Glomerular visceral epithelial cell (primary cell): ENCODE measurements around the gene TRAPPC2.

ENCODE experiments used
- DNase-seq: peaks from one replicate; pipeline ENCODE4 v3.0.0-alpha.2; 2016; ENCODE audit errors: extremely low spot score

Gene TRAPPC2

DNA sequence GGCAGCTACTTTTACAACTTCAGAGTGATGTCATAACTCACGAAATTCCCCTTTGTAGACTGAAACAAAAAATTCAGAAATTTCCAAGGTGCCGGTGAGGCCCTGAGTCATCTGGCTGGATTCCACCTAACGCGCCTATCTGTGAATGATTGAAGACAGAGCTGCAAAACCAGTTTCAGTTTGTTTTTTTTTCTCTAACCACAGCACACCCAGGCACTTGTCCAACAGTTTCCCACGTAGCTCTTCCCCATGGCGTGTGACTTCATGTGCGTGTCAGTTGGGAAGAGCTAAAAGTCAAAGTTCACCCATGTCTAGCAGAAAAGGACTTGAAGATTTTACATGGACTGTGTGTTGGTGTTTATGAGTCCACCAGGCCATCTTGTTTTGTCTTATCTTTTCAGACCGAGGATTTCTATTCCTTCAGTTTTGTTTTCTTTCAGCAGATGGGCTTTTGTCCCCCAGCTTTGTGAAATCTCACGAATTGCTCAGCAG is 65.1 kb downstream of the TRAPPC2 start:
- peak; percentile 92 for DNase-seq

DNA sequence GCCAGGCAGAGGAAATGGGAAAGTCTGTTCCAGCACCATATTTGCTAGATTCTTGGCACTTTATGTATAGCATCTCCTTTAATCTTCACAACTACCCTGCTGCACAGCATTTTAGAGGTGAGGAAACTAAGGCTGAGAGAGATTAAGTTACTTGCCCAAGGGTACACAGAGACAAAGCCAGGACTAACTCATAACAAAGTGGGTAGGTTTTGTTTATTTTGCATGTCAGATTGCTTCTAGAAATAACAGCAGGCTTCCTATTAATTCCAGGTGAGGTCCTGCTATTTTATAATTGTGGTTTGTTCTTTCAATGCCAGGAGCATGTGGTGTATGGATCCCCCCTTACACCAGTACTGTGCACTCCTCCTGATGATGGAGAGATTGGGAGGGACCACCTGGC is 66.5 kb downstream of the TRAPPC2 start:
- no peak for DNase-seq

DNA sequence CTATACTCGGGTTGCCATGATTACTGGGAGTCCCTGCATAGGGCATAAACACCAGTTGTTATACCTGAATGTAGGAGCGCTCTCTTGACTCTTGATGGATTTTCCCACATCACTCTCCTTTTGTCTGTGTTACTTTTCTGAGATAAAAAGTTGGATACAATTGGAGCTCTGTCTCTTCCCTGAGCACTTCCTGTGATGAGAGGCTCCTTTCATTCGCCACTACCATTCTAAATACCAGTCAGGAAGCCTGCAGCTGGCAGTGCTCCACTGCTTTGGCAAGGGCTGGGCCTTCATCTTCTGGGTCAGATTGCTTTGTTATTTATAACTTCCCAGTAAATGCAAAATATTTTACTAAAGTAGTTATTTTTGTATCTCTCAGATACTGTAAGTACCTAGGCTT is 67.6 kb downstream of the TRAPPC2 start:
- no peak for DNase-seq

DNA sequence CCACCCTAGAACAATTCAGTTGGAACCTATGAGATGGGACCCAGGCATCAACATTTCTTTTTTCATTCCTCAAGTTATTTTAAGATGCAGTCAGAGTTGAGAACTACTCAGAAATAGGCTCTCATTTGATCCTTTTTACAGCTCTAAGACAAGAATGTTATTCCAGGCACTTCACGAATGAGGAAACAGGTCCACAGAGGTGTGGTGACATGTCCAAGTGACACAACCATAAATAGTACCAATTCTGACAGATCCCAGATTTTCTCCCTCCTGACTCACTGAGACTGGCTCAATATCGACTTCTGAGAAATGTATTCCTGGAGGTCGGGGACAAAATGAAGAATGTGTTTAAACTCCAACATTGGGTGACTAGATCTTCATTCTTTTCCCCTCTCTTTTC is 70.4 kb downstream of the TRAPPC2 start:
- DNase-seq: no peak

DNA sequence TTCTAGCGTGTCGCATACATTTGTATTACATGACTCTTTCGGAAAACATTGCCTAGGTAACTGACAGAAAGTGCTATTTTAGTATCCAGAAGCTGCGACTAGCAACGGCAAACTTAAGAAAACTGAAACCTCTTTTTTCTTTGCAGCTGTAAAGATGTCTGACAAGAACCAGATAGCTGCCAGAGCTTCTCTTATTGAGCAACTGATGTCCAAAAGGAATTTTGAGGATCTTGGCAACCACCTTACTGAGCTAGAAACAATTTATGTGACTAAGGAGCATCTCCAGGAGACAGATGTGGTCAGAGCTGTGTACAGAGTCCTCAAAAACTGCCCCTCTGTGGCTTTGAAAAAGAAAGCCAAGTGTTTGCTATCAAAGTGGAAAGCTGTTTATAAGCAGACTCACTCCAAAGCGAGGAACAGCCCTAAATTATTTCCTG is 72.0 kb downstream of the TRAPPC2 start:
- DNase-seq: no peak
